Measurements from ENCODE around the gene ANTXR2.

- no peak for TF ChIP-seq CTCF (IDR thresholded peaks at IDR 0.05; ENCODE audit: low read length)
- TF ChIP-seq EZH2phosphoT487 (IDR thresholded peaks at IDR 0.05; ENCODE audit: low read length), result no peak
- no peak for TF ChIP-seq EZH2 (optimal IDR thresholded peaks at IDR 0.05; ENCODE audit: low read depth, low read length)
These were observed 2.0 kb downstream of the ANTXR2 start for GRCh38 chr4:80070880-80071603.

Measured in MM.1S (cell line).